ENCODE measurements around the gene TCEAL9.

Gene TCEAL9

DNA sequence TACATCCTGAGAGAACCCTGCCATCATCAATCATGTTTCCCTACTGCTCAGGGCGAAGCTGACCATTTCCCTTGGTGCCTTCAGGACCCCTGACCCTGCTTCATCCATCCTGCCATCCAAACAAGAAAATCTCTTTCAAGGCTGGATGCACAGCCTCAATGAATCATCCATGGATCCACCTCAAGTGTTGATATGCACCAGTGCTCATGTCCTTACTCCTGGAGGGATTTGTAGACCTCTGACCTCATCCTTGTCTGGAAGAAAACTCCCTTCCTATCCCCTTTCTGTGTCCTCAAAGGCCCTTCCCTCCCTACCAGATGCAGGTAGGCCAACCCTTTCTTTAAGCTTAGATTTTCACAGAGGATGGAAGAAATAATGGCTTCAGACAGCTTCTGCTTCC lies 44.6 kb downstream of the TCEAL9 start:
- TF ChIP-seq, protein P1, sequence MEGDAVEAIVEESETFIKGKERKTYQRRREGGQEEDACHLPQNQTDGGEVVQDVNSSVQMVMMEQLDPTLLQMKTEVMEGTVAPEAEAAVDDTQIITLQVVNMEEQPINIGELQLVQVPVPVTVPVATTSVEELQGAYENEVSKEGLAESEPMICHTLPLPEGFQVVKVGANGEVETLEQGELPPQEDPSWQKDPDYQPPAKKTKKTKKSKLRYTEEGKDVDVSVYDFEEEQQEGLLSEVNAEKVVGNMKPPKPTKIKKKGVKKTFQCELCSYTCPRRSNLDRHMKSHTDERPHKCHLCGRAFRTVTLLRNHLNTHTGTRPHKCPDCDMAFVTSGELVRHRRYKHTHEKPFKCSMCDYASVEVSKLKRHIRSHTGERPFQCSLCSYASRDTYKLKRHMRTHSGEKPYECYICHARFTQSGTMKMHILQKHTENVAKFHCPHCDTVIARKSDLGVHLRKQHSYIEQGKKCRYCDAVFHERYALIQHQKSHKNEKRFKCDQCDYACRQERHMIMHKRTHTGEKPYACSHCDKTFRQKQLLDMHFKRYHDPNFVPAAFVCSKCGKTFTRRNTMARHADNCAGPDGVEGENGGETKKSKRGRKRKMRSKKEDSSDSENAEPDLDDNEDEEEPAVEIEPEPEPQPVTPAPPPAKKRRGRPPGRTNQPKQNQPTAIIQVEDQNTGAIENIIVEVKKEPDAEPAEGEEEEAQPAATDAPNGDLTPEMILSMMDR (conservative IDR thresholded peaks at IDR 0.05; ENCODE audit: low read length), result no peak
- DNase-seq (ENCODE audit: low read depth), result no peak
- H3K4me3 ChIP-seq (ENCODE audit: low read length), result no peak overlapping the region

DNA sequence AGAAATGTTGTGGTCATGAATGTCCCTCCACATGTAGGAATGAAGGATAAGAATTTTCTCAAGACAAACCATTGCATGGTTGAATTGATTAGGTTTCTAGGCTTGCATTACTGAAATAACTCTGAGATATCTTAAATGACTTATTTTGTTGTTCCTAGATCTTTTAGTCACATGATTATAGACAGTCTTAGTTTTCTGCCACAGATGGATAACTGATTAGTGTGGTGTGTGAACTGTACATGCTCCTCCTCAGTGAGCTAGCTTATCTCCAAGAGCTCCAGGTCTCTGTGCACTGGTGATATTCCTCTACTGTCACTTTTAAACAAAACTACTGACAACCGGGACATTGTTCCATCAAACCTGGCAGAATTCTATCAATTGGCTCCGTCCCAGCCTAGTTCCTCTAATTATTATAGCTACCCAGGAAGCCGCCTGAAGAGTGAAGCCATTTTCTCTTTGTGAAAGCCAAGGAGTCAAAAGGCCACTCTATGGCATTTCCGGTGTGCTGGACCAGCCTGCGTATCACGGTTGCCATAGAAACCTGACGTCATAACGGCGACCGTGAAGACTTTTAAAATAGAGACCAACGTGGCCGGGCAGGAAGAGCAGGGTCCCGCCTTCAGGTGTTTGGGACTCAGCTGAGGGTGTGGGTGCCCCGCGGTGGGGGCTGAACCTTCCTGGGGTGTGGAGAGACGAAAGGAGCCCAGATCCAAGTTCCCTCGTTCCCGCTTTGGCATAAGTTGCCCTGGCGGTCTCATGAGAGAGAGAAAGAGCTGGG lies 48.1 kb downstream of the TCEAL9 start:
- DNase-seq (ENCODE audit: low read depth), result peak; percentile 85
- peak overlapping the region; percentile 71 for H3K4me3 ChIP-seq (ENCODE audit: low read length)
- TF ChIP-seq, protein P1 (conservative IDR thresholded peaks at IDR 0.05; ENCODE audit: low read length), result no peak

DNA sequence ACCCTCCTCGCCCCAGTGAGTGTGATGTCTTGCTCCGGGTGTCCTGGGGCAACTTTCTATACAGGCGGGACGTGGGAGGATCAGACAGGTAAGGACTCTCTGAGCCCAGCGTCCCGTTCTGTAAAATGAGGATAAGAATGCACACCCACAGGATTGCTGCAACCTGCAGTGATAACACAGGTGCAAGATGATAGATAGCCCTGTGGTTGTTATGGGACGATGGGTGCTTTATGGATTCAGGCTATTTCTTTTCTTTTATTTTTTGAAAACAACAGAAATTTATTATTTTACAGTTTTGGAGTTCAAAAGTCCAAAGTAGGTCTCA lies 48.7 kb downstream of the TCEAL9 start:
- H3K4me3 ChIP-seq (ENCODE audit: low read length), result peak overlapping the region; percentile 71
- TF ChIP-seq, protein P1 (conservative IDR thresholded peaks at IDR 0.05; ENCODE audit: low read length), result no peak
- DNase-seq (ENCODE audit: low read depth), result no peak

DNA sequence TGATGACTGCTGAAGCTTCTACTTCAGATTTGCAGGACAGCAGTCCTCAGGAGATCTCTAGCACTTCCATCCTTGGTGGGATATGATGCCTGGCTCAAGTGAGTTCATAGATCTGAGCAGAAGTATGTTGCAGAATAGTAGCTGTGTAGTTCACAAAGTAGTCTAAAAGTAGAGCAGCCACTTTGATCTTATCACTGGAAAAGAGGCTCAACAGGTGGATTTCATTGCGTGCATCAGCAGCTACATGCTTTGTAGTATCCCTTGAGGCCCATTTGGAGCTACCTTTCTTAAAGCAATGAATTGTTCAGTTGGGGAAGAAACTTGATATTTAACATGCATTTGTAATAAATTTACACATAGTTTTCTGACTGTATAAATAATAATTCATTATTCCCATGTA lies 50.0 kb downstream of the TCEAL9 start:
- H3K4me3 ChIP-seq (ENCODE audit: low read length), result no peak overlapping the region
- DNase-seq (ENCODE audit: low read depth), result no peak
- TF ChIP-seq, protein P1 (conservative IDR thresholded peaks at IDR 0.05; ENCODE audit: low read length), result no peak

DNA sequence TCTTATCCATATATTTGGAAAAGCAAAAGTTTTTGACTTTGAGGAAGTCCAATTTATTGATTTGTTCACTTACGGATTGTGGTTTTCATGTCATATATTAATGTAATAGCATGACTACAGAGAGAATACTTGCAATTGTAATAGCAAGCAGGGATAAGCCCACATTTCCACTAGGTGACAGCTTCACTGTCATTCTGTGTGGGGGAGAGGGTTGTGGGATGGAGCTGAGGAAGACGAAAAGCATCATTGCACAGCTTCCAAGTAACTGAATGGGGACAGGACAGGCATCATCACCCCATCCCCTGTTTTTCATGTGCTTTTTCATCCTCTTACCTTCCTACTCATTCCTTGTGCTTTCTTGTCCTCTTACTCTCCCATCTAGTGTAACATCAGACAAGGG lies 51.5 kb downstream of the TCEAL9 start:
- DNase-seq (ENCODE audit: low read depth), result no peak
- TF ChIP-seq, protein P1 (conservative IDR thresholded peaks at IDR 0.05; ENCODE audit: low read length), result no peak
- no peak overlapping the region for H3K4me3 ChIP-seq (ENCODE audit: low read length)
